AG09319 (cell line): ENCODE data around the gene ERFL.

Experiments
- DNase-seq: peaks from one replicate; pipeline ENCODE4 v3.0.0-alpha.2; 2010; ENCODE audit warnings: low read depth; ENCODE audit errors: extremely low read depth
- TF ChIP-seq, protein P1 (sequence below): IDR thresholded peaks from 2 replicates; pipeline ENCODE4 v1.5.1; 2011; ENCODE audit warnings: low read depth, mild to moderate bottlenecking, inconsistent platforms, low read length, moderate library complexity

ERFL gene

DNA sequence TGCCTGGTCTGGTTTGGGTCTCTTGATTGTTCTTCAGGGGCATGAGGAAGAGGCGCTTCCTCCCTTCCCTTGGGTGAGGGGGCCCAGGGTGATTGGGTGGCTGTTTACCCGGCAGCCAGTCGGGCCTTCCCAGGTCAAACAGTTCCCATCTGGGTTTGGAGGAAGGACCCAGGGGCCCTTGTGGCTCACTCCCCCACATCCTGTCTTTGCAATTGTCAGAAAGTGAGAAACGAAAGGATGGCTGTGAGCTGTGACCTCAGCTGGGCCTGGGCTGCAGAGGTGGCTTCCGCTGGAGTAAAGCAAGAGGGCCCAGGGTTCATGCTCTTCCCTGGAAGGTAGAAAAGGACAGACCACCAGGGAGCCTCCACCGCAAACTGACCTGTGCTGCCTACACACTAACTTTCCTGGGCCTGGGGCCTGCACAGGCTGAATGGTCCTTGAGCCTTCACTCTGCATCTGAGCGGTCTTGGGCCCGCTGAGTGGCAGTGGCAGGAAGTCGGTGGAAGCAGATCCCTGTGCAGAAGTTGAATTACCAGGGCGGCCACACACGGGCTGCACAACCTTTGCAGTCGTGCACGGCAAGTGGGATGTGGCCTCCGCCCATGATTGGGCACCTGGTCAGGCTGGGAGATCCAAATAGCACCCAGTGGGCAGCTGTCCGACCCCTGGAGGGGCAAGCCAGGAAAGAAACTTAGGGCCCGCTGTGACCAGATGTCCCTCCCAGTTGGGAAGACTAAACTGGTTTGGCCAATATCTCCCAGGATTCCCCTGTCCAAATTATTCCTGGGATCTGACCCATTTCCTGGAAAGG is 56.5 kb downstream of the ERFL start:
- DNase-seq: no peak

GRCh38 chr19:41870401-41870873 is 57.8 kb downstream of the ERFL start:
- TF ChIP-seq, protein P1, sequence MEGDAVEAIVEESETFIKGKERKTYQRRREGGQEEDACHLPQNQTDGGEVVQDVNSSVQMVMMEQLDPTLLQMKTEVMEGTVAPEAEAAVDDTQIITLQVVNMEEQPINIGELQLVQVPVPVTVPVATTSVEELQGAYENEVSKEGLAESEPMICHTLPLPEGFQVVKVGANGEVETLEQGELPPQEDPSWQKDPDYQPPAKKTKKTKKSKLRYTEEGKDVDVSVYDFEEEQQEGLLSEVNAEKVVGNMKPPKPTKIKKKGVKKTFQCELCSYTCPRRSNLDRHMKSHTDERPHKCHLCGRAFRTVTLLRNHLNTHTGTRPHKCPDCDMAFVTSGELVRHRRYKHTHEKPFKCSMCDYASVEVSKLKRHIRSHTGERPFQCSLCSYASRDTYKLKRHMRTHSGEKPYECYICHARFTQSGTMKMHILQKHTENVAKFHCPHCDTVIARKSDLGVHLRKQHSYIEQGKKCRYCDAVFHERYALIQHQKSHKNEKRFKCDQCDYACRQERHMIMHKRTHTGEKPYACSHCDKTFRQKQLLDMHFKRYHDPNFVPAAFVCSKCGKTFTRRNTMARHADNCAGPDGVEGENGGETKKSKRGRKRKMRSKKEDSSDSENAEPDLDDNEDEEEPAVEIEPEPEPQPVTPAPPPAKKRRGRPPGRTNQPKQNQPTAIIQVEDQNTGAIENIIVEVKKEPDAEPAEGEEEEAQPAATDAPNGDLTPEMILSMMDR: no peak
- DNase-seq: no peak

More for the DNA sequence above, 56.5 kb downstream of the ERFL start:
- TF ChIP-seq, protein P1: no peak

- no peak for DNase-seq
- TF ChIP-seq, protein P1: no peak
These were observed 58.8 kb downstream of the ERFL start for GRCh38 chr19:41869374-41869955.

DNA sequence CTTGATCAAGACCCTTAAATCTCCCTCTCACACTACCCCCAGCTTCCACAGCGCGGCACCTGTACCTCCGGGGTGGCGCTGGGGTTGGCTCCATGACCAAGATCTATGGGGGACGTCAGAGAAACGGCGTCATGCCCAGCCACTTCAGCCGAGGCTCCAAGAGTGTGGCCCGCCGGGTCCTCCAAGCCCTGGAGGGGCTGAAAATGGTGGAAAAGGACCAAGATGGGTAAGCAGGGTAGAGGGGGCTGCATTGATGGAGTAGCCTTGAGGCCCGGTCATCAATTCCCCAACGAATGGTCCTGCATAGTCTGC is 59.3 kb downstream of the ERFL start:
- no peak for DNase-seq

GRCh38 chr19:41868120-41868988 is 59.9 kb downstream of the ERFL start:
- TF ChIP-seq, protein P1: no peak
- DNase-seq: no peak

More for the DNA sequence above, 59.3 kb downstream of the ERFL start:
- TF ChIP-seq, protein P1: no peak

GRCh38 chr19:41866284-41866683 is 62.0 kb downstream of the ERFL start:
- no peak for DNase-seq
- TF ChIP-seq, protein P1: no peak

DNA sequence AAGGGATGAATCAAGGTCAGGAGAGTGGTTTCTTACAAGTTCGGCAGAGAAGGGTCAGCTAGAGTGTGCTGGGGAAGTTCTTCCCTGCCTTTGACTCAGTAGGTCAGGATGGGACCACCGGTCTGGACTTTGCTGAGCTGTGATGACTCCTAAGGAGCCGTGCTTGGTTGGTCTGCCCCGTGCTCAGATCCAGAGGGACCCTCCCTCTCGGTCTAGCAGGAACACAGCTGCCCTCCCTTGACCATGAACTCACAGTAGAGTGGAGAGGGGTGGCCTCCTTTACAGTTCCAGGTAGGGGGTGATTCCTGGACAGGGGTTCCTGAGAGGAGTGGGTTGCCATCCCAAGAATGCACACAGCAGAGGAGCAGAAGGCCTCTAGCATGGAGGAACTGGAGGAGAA is 63.9 kb downstream of the ERFL start:
- DNase-seq: no peak
- TF ChIP-seq, protein P1: no peak
